ENCODE results near the gene MAMDC2.
"Not testable (repeated sequence)": the region's sequence is repeated elsewhere in the genome, so short reads cannot be mapped to it uniquely, and the experiment has no call there.

The MAMDC2 gene

DNA sequence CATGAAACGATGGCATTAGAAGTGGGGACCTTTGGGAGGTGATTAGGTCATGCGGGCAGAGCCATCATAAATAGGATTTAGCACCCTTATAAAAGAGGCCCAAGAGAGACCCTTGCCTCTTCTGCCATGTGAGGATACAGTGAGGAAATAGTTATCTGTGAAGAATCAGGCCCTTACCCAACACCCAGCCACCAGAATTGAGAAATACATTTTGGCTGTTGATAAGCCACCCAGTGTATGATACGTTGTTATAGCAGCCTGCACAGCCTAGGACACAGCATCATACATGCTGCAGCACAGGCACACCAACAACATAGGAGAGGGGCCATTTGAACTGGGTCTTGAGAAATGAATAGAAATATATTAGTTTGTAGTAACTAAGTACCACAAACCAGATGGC lies 8.0 kb upstream of the MAMDC2 start:
- no peak for DNase-seq (ENCODE audit: insufficient read length, low spot score)
- FAIRE-seq = no peak

DNA sequence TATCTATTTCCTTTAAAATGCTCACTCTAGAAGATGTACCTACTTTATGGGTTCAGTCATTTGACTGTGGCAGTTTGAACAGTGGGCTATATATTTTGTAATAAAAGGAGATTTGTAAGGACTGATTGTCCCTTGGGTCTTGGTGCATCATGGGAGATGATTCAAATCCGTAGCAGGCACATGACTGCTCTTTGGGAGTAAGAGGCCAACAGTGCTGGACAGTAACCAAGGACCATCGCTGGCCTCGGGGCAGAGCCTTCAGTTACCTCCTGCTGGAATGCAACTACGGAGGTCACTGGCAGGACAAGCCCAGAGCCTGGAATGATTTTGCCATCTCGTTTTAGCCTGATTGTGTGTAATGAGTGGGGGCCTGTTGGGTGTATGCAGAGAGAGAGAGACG lies 7.0 kb upstream of the MAMDC2 start:
- FAIRE-seq (no peak), DNase-seq (ENCODE audit: insufficient read length, low spot score) (no peak)

DNA sequence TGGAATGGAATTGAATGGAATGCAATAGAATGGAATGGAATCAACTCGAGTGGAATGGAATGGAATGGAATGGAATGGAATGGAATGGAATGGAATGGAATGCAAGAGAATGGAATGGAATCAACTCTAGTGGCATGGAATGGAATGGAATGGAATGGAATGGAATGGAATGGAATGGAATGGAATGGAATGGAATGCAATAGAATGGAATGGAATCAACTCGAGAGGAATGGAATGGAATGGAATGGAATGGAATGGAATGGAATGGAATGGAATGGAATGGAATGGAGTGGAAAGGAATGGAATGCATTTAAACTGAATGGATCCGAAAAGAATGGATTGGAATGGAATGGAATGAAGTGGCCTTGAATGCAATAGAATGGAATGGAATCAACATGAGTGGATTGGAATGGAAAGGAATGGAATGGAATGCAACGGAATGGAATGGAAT lies 5.5 kb upstream of the MAMDC2 start:
- not testable (repeated sequence) for FAIRE-seq; DNase-seq (ENCODE audit: insufficient read length, low spot score)

DNA sequence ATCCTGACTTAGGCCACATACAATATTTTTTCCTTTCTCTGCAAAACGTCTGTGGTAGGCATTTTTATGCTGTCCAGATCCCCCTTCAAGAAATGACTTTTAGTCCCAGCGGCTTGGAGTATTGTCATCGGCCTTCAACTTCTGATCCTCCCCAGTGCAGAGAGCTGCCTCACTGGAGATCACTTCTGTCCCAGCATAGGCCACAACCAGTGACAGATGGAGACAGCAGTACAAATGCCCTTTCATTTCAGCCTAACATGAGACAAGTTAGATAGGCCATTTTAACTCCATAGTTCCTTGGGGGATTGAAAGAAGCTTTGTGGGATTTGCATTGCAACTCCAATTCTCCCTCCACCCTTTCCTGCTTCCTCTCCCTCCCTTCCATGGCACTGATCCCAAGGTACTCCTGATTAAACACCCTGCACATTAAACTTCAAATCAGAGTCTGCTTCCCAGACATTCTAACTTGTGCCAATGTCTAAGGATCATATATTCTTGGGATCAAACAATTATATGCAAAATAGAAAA lies 3.2 kb upstream of the MAMDC2 start:
- no peak for FAIRE-seq
- no peak for DNase-seq (ENCODE audit: insufficient read length, low spot score)

DNA sequence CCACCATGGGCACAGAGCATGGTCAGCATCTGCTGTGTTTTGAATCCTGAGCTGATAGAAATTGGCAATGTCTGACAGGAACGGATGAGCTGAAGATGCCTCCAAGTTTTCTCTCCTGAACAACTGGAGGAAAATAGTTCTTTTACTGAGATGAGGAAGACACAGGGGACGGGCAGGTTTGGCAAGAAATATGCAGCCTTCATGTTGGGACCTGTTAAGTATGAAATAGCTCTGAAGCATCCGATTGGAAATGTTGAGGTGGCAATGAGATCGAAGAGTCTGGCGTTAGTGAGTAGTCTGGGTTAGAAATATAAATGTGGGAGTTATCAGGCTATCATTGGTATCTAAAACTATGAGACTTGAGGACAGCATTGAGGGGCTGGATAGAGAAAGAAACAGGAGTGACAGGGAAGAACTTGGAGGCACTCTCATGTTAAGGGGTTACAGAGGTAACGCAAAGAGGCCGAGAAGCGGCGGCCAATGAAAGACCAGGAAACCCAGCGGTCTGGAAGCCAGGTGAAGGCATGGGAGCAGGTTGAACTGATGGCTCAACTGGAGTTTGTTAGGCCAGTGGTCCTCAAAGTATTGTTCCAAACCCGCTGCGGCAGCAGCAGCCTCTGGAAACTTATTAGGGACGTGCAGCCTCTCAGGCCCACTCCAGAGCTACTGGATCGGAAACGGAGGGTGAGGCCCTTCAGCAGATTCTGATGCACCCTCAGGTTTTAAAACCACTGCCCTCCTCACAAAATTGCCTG lies 1.0 kb upstream of the MAMDC2 start:
- FAIRE-seq (no peak), DNase-seq (ENCODE audit: insufficient read length, low spot score) (no peak)

DNA sequence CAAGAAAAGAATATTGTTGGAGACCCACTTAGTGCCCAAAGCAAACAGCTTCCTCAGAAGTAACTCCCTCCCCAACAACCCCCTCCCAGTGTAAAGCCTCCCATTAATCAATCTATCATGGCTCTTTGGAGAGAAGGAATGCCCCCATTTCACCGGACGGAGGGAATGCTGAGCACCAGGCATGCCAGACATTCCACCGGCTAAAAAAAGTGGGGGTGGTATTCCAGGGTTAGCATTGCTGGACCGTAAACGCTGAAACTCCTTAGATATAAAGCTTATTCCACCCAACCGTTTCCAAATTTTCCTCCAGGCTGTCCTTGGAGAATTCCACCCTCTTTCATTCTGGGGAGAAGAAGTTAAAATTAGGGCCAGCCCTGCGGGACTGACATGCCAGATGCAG lies 363 bp upstream of the MAMDC2 start:
- DNase-seq (ENCODE audit: insufficient read length, low spot score) = no peak
- FAIRE-seq = no peak

DNA sequence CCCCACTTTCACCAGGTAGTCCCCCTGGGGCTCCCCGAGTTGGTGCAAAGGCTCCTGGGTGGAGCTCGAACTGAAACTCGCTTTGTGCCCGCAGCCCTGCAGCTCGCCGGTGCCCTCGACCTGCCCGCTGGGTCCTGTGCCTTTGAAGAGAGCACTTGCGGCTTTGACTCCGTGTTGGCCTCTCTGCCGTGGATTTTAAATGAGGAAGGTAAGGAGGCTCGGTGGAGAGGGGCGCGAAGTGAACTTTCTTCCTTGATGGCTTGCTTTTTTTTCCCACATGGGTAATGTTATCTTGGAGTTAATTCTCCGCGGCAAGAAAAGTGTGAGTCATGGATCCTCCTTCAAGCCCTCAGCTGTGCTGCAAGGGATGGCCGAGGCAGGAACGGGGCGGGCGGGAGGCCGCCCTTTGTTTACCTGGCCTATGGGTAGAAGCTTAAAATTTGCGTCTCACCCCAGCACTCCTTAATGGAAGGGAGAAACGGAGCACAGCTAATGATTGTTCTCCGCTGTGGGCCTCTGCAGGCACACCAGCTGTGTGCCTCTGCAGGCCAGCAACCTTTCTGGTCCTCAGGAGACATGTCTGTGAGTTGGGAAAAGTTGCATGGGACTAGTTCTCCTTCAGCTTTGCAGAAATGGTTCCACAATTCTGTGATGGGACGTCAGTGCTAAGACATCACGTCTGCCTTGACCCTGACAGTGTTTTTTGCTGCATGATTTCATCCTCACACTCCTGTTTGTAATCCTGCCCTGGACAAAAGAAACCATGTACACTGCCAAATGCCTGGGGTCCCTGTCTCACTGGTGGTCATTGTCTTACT lies 1.1 kb downstream of the MAMDC2 start:
- FAIRE-seq (no peak), DNase-seq (ENCODE audit: insufficient read length, low spot score) (no peak)

DNA sequence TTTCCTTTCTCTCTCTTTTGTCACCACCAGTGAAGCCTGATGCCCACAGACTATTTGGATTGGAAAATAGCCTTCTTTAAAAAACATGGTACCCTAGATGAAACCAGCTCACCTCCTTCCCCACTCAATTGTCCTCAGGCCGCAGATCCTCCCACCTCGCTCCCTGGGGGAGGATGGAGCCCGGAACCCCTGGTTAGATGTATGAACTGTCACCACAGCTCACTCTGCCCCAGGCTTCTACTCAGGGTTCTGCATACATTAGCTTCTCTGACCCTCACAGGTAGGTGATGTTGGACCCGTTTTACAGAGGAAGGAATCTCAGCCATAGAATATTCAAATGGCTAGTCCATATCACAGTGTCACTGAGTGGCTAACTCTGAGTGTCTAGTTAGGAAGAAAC lies 1.8 kb downstream of the MAMDC2 start:
- no peak for DNase-seq (ENCODE audit: insufficient read length, low spot score)
- no peak for FAIRE-seq

DNA sequence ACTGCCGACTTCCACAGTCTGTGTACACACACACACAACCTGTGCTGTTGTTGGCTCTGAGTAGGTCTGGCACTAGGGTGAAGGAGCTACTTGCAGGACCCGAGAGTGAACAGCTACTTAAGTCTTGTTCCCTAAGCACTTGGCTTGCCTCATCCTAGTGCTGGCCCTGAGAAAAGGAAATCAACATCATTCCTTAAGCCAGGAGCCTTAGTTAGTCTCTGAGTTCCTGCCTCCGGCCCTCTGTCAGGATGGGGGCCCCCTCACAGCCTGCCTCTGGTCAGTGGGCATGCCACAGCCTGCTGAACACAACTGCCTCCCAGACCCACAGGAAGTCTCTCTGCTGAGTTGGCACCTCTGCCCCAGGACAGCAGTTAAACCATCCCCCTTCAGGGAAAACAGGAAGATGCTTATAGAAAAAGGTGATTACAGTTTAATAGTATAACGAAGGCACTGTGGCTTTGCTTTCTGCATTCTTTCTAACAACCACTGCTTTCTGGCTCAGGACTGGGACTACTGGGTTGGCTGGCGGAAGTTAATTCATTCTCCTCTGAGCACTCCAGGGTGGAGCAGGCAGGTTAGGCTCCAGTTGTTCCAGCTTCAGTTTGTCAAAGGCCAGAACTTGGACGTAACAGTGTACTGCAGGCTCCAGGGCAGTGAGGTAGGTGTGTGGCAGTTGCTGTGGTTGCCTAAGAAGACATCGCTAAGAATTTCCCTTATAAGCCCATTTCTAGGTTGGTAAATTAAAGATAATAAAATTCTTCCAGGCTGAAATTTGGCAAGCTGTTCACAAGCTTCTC lies 2.8 kb downstream of the MAMDC2 start:
- FAIRE-seq = no peak
- DNase-seq (ENCODE audit: insufficient read length, low spot score) = no peak

DNA sequence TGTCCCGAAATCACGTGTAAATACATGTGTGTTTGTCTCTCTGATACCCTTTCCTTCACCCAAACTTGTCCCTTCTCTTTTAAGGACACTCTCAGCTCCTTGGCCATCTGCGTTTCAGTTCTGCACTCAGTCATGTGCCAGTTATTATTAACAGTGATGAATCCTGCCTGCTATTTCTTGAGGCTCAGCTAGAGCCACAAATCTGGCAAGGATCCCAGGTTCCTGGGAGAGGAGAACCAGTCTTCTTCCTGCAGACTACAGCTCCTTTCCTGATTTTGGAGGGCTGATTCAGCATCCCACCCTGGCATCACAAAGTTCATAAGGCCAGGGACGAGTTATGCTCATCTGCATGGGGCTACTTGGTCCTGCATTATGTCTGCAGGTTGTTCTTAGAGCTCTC lies 5.6 kb downstream of the MAMDC2 start:
- no peak for FAIRE-seq

DNA sequence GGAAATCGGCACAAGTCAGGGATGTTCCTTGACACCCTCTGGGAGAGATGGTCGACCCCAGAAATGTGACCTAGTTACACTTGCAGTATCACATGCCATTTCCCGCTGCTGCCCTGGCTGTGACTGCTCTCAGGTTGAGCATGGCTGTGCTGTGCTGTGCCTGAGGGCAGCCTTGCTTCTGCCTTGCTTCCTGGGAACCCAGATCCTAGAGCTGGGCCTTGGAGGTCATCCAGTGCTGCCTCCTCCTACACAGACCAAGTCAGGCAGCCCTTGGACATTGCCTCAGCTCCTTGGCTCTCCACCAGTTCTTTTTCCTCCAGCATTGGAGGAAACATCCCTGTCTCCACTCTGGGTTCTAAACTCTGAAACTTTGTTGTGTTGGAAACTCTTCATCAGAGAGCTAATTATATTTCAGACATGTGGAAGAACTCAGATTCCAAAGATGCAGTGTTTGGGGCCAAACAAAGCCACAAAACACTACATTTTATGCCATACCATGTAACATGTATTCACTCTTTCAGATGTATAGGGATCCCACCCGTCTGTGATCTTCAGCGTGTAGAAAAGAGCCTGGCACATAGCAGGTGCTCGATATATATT lies 6.1 kb downstream of the MAMDC2 start:
- FAIRE-seq = no peak

More for the DNA sequence above, 5.6 kb downstream of the MAMDC2 start:
- DNase-seq (ENCODE audit: insufficient read length, low spot score) = no peak

DNA sequence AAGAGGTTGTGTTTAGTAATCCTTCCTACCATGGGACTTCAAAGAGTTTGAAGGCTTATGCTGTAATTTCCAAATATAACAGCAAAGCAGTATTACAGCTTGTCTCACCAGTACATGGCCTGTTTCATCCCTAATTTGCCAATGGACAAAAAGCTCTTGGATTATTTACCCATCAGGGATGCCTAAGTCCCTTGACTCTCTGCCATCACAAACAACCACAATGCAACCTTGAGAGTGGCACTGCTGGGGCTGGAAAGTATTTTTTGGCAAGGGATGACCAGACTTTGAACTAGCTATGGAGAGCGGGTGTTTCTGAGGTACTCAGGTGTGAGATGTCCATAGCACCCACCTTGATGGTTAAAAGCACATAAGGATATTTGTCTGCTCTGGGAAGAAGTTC lies 9.1 kb downstream of the MAMDC2 start:
- no peak for FAIRE-seq
- no peak for DNase-seq (ENCODE audit: insufficient read length, low spot score)

More for the DNA sequence above, 6.1 kb downstream of the MAMDC2 start:
- DNase-seq (ENCODE audit: insufficient read length, low spot score) = no peak

DNA sequence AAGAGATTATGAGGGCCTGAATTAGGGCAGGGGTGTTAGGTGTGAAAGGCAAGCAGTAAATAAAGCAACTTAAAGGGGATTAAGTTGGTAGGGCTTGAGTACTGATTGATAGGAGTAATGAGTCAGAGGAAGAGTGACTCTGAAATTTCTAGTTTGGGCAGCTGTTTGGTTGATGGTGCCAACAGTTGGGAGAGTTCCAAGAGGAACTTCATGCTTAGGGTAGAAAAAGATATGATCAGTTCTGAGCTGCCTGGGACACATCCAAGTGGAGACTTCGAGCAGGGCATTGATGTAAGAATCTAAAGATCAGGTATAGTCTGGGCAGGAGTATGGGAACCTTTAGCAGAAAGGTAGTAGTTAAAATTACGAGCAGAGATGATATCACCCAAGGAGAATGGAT lies 10.2 kb downstream of the MAMDC2 start:
- no peak for DNase-seq (ENCODE audit: insufficient read length, low spot score)
- FAIRE-seq = no peak

DNA sequence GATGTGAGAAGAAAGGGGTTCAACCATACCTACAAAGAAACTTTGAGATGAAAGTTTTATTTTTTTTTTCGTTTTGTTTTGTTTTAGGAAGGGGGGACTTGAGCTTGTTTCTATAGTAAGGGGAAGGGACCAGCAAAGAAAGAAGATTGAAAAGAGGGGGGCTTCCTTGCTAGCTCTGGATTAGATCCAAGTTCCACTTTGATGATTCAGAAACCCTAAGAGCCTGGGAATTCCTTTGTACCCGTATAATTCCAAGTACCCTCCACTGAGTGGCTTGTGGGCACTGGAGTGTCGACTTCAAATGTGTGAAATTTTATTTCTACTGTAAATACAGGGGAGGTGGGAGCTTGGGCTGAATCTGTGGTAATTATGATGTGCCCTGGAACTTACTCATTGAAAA lies 10.9 kb downstream of the MAMDC2 start:
- no peak for FAIRE-seq

DNA sequence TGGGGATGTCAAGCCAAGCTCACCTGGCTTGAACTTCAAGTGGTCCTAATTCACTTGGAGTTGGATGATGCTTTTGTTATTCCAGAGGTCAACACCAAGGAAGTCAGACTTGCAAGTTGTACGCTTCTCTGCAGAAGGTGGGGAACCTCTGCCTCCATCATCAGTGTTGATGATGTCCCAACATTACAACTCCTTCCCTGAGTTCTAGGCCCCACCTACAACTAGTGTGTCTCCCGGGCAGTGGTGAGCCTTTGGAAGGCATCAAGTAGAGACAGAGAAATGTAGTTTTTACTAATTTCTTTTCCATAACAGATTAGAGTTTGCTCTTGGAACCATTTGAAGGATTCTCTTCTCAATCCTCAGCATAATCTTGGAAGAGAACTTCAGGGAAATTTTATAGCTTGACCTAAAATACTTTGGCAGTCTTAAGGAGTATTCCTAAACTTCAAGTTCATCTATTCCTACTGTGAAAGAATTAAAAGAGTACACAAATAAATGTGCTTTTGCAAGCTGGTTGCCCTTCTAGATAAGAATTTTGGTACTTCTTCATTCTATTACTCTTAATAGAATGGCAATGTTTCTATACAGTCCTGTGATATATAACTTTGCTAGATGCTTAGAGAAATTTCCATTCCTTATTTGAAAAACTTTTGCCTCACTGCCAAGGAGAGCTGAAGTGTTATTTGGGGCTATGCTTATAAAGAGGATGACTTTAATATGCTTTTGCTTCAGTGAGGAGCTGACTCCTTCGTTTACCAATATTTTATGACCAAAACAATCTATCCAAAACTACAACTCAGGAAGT lies 12.0 kb downstream of the MAMDC2 start:
- DNase-seq (ENCODE audit: insufficient read length, low spot score) (no peak), FAIRE-seq (no peak)

More for the DNA sequence above, 10.9 kb downstream of the MAMDC2 start:
- no peak for DNase-seq (ENCODE audit: insufficient read length, low spot score)

DNA sequence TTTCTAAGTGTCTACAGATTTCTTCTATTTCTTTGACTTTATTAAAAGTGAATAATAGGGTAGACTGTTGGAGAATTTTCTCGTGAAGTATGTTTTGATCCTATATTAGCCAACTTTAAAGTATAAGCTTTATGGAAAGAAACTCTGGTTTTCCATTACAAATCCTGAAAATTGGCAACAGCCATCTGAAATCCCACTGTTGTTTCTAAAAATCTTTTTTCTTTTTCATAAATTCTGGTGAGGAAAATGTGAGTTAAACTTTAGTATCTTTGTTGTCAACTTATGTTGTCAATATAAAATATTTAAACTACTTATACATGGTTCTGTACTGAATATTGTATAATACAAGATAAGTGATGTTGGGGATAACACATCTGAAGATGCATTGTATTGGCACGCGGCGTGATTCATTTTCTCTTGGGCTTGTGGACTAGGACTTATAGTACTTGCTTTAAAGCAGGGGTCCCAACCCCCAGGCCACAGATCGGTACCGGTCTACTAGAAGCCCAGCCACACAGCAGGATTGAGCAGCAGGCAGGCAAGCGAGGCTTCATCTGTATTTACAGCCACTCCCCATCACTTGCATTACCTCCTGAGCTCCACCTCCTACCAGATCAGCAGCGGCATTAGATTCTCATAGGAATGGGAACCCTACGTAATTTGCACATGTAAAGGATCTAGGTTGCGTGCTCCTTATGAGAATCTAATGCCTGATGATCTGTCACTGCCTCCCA lies 12.7 kb downstream of the MAMDC2 start:
- no peak for DNase-seq (ENCODE audit: insufficient read length, low spot score)
- FAIRE-seq = no peak

DNA sequence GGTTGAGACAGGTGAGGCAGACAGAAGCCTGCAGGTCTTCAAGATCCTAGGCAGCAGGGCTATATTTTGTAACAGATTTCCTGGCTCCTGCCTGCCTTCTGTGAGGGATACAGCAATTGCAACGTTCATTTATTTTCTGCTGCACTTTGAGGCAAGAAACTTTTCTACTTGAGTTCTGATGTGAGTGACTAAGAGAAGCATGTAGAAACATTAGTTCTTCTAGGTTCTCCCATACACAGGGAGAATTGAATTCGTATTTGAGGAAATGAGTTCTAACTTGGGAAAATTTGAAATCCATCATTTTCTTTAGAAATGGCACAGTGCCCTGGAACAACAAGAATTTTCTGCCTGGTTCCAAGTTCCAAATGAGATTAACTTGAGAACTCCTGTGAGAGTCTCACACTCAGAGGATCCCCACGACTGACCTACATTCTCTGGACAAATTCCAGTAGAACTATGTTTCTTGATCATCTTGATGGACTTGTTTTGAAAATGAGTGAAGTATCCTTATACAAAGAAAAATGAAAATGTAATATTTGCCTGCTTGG lies 15.0 kb downstream of the MAMDC2 start:
- FAIRE-seq (no peak), DNase-seq (ENCODE audit: insufficient read length, low spot score) (no peak)

DNA sequence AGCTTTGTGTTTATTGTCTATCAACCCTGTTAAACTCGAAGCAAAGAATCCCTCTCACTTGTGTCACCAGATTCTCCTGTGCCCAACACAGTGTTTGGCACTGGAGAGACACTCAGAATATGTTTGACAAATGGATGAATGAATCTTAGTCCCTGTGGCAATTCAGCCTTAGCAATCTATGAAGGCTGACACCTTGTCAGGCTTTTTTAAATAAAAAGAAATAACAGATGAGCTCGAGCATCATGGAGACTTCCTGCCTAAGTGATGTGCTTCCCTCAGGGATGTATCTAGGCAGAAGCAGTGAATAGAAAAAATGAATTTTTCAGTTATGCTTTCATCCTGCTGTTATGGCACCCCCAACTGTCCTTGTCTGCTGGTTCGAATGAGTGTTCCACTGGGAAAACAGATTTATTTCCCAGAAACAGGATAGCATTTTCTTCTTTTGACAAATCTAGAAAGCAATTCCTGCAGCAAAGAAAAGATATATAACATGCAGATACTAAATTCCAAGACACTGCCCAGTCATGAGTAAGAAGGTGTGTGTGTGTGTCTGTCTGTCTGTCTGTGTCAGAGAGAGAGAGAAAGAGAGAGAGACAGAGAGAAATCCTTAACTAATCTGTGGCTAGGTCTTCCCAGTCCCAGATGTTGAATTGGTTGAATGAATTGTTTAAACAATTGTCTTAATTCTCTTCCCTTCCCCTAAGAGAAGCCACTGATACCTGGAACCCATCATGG lies 16.7 kb downstream of the MAMDC2 start:
- no peak for FAIRE-seq
- no peak for DNase-seq (ENCODE audit: insufficient read length, low spot score)

Data from GM19239 (cell line).